DMS114 treated with DMSO at 0.1 percent for 48 hours (cell line): ENCODE results near the gene MIR17HG.
"Not testable (repeated sequence)": the region's sequence is repeated elsewhere in the genome, so short reads cannot be mapped to it uniquely, and the experiment has no call there.

ENCODE experiments used
- DNase-seq: peaks from one replicate; lab custom pipeline; 2025; ENCODE audit not compliant: unreplicated experiment; lab: John Stamatoyannopoulos, UW

The MIR17HG gene

DNA sequence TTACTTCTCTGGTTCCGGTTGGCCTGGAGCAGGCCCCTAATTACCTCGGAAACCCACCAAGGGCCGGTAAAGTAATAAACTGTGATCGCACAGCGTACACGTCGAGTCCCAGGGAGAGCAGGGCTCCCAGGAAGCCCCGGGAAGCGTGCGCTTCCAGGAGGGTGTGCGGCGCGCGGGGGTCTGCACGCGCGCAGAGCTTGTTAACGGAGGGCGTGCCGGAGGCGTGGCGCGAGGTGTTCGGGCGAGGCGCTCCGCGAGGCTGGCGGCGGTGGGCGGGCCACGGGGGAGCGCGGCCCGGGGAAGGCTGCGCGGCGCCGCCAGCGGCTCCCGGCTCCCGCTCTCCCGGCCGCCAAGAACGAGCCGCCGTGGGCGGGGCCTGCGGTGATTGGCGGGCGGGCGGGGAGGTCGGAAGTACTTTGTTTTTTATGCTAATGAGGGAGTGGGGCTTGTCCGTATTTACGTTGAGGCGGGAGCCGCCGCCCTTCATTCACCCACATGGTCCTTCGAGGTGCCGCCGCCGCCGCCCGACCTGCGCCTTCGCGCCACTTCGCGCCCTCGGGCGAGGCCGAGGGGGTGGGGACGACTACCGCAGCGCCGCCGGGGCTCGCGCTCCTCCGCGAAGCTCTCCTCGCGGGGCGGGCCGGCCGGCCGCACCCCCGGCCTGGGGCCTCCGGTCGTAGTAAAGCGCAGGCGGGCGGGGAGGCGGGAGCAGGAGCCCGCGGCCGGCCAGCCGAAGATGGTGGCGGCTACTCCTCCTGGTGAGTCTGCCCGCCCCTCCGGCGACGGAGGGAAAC is at the start of gene MIR17HG:
Gene MIR17HG, plus strand, starts transcription at position 486 of the 794 bp plus-strand sequence.
- peak; percentile 76 for DNase-seq

- DNase-seq: no peak
Observed at GRCh38 chr13:91298060-91298459, 49.4 kb upstream of the MIR17HG start.

DNA sequence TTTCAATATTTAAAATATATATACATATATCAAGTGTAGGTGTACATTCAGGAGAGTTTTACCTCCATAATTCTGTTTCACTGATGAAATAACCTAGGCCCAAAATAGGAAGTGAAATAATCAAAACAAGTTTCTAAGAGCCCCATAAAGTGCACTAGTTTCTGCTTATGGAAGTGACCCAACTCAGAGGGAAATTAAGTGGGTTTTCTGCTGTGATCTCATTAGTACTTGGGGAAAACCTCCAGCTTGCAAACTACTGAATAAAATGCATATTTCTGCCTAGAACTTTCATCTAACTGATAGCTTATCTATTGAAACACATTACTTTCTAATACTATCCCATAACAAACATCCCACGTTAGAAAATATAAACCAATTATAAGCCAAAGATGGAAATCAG is 45.4 kb upstream of the MIR17HG start:
- no peak for DNase-seq

DNA sequence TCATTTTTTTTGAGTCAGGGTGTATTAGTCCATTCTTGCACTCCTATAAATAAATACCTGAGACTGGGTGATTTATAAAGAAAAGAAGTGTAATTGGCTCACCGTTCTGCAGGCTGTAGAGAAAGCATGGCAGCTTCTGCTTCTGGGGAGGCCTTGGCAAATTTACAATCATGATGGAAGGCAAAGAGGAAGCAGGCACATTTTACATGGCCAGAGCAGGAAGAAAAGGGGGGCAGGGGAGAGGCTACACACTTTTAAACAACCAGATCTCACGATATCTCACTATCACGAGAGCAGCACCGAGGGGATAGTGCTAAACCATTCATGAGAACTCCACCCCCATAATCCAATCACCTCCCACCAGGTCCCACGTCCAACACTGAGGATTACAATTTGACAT is 44.5 kb upstream of the MIR17HG start:
- no peak for DNase-seq

- no peak for DNase-seq
Observed at GRCh38 chr13:91304741-91305140, 42.7 kb upstream of the MIR17HG start.

DNA sequence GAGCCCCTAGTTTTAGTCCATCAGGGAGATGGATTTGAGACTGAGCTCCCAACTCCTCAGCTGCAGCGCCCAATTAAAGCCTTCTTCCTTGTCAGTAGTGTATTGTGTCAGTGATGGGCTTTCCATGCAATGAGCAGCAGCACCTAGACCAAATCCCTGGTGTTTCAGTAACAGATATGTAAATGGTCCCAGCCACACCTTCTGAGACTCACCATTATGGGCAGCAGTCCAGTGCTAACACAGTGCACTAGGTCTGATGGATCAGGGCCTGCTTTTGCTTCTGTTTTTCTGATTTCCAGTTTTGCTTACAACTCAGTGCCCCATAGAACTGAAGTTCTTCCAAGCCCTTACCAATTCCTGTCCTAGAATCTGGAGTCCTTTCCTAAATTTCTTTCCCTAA is 41.8 kb upstream of the MIR17HG start:
- DNase-seq: no peak

- DNase-seq: no peak
Observed at GRCh38 chr13:91307887-91308286, 39.6 kb upstream of the MIR17HG start.

GRCh38 chr13:91308299-91308698 is 39.2 kb upstream of the MIR17HG start:
- no peak for DNase-seq

- no peak for DNase-seq
Observed at GRCh38 chr13:91311491-91311890, 36.0 kb upstream of the MIR17HG start.

- DNase-seq: no peak
Observed at GRCh38 chr13:91312324-91312723, 35.2 kb upstream of the MIR17HG start.

- DNase-seq: peak; percentile 18
Observed at GRCh38 chr13:91313103-91313502, 34.4 kb upstream of the MIR17HG start.

- DNase-seq: no peak
Observed at GRCh38 chr13:91313581-91313980, 33.9 kb upstream of the MIR17HG start.

GRCh38 chr13:91314888-91315287 is 32.6 kb upstream of the MIR17HG start:
- no peak for DNase-seq

DNA sequence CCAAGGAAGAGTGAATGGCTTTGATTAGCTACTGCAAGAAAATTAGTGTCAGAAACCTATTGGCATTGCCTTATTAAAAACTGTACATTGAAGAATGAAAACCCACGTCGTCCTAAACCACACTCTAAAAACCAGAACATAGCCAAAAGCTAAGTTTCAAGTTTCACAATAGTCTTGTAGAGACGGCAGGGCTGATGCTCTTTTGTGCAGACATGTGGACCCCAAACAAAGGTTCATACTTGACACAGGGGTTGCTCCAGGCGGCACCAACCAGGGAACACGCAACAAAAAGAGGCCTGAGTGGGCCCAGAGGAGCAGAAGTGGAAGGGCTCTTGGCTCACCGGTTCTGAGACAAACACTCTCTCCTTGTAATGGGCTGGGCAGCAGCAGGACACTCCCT is 28.6 kb upstream of the MIR17HG start:
- DNase-seq: no peak

GRCh38 chr13:91319996-91320395 is 27.5 kb upstream of the MIR17HG start:
- no peak for DNase-seq

GRCh38 chr13:91320990-91321389 is 26.5 kb upstream of the MIR17HG start:
- DNase-seq: not testable (repeated sequence)

DNA sequence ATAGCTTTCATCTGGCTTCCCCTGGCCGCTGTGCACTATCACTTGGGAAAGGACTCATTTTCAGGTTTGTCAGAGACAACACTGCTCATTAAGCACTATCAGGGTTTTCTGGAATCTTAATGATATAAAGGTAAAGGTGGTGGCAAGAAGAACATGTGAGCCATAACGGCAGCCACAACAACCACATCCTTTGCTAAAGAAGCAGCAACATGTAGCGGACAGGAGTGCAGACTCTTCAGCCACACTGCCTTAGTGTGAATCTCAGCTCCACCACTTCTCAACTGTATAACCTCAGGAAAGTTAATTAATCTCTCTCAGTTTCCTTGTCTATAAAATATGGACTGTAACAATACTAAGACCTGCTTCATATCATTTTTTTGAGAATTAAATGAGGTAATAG is 24.1 kb upstream of the MIR17HG start:
- no peak for DNase-seq

DNA sequence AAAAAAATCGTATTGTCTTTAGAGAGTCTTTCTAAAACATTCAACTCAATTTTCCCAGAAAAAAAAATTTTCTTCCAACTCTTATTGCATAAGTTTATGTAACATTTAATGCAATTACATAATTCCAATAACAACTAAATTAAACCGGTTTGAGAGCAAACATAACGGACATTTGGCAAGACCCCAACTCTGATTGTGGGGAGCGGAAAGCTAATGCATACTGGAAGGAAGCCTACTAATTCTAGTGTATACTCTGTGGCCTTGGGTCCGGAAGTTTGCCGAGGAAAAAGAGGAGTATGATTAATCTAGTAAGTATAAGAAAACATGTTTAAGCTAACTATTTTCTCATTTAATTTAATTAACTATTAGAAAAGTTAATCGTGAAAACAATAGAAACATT is 21.3 kb upstream of the MIR17HG start:
- no peak for DNase-seq

- DNase-seq: no peak
Observed at GRCh38 chr13:91328726-91329125, 18.8 kb upstream of the MIR17HG start.

DNA sequence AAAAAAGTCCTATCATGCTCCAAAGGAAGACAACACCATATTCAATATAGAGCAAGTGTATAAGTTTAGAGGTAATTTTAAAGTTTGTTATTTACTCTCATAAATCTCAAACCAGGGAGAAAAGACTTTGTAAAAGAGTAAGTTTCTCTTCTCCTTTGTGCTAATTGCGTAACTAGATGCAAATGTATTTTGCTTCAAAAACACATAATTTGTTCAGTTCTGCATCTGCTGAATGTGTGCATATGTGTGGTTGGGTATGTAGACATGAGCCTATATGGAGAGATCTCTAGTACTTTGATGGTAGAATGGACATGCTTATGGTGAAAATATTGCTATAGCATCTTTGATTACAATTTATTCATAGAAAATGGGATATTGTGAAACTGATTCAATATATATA is 17.8 kb upstream of the MIR17HG start:
- no peak for DNase-seq

DNA sequence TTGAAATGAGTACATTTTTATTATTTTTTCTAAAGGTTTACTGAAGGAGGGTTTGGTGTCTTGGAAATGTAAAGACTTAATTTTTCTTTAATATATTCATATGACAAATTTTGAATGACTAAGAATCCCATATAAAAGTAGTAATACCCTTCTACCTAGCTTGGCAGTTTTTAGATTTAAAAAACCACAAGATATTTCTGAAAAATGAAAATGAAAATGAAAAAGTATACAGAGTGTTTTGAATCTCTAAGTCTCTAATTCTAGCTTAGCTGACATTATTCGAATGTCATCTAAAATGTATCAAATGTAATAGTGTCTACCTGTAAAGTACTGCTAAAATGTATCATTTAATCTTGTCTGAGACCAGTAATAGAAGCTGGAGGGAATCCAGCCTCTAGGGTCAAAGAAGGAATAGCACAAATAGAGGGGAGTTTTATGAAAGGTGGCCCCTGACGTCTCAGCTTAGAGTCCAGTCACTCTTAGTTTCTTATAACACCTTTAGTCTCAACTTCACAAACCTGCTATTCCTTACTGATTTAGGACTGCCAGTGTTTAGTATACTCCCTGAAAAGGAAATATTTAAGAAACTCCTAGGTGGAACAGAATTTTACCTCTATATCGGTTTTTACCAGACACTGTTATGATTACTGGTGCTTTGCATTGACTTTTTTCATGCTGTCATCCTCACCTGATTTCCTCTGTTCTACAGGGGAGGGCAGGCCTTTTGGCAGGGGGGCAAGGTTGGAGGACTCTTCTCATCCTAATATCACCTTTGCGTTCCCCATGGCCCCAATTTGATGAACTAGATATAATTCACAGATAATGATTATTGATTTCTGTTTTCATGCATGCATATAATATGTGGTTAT is 16.2 kb upstream of the MIR17HG start:
- DNase-seq: no peak

GRCh38 chr13:91346062-91346461 is 1.4 kb upstream of the MIR17HG start:
- DNase-seq: no peak
